ENCODE data around the gene ELF5.

Gene ELF5

GRCh38 chr11:34513682-34514449 is at the start of gene ELF5:
Gene ELF5 (minus strand): TSS chr11:34513794. CDS start chr11:34505749, 8,045 bp downstream.
- TF ChIP-seq, protein P1, sequence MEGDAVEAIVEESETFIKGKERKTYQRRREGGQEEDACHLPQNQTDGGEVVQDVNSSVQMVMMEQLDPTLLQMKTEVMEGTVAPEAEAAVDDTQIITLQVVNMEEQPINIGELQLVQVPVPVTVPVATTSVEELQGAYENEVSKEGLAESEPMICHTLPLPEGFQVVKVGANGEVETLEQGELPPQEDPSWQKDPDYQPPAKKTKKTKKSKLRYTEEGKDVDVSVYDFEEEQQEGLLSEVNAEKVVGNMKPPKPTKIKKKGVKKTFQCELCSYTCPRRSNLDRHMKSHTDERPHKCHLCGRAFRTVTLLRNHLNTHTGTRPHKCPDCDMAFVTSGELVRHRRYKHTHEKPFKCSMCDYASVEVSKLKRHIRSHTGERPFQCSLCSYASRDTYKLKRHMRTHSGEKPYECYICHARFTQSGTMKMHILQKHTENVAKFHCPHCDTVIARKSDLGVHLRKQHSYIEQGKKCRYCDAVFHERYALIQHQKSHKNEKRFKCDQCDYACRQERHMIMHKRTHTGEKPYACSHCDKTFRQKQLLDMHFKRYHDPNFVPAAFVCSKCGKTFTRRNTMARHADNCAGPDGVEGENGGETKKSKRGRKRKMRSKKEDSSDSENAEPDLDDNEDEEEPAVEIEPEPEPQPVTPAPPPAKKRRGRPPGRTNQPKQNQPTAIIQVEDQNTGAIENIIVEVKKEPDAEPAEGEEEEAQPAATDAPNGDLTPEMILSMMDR (conservative IDR thresholded peaks at IDR 0.05): no peak
- peak within 1 kb of the TSS; percentile 73 for H3K27ac ChIP-seq

- no peak overlapping the region for H3K27ac ChIP-seq
- TF ChIP-seq, protein P1 (conservative IDR thresholded peaks at IDR 0.05): no peak
Measured at GRCh38 chr11:34562976-34563375, 49.4 kb upstream of the ELF5 start.

GRCh38 chr11:34560511-34560910 is 46.9 kb upstream of the ELF5 start:
- H3K27ac ChIP-seq: 0 out of 2 replicates have a peak overlapping the region, but pooled peaks have one; percentile 11
- TF ChIP-seq, protein P1 (conservative IDR thresholded peaks at IDR 0.05): no peak

- TF ChIP-seq, protein P1 (conservative IDR thresholded peaks at IDR 0.05): no peak
Measured at GRCh38 chr11:34558673-34559072, 45.1 kb upstream of the ELF5 start.

DNA sequence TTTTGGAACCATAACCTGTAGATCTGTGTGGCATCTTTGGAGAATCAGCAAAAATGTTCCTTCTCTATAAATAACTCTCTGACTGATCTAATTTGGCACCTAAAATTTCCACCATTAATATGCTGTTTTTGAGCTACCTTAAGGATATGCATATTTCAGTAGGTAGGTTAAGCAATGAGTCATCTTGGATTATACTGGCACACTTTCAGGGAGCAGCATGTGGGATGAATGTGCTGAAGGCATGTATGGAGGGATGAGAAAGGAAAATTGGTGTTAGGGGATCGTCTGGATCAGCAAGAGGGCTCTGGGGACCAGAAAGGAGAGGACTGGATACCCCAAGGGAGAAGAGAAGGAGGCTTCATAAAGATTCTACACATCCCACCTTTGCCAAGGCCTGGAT is 44.6 kb upstream of the ELF5 start:
- TF ChIP-seq, protein P1 (conservative IDR thresholded peaks at IDR 0.05): no peak
- H3K27ac ChIP-seq: no peak overlapping the region

More at GRCh38 chr11:34558673-34559072, 45.1 kb upstream of the ELF5 start:
- H3K27ac ChIP-seq: no peak overlapping the region

DNA sequence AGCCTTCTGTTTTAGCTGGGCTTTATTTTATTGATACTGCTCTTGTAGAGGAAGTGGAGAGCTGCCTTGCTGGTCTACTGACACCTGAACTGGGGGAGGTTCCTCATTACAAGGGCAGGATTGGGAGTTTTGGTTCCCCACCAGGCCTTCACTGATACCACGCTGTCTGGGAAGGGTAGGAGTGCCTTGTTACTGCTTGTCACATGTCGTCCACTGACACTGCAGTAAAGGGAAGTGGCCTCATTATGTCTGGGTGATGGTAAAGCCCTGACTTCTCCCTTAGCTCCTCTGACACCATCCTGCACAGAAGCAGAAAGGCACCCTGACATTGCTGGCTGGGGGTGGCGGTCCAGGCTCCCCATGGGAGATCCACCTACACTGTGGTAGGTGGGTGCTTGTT is 38.7 kb upstream of the ELF5 start:
- TF ChIP-seq, protein P1 (conservative IDR thresholded peaks at IDR 0.05): no peak

DNA sequence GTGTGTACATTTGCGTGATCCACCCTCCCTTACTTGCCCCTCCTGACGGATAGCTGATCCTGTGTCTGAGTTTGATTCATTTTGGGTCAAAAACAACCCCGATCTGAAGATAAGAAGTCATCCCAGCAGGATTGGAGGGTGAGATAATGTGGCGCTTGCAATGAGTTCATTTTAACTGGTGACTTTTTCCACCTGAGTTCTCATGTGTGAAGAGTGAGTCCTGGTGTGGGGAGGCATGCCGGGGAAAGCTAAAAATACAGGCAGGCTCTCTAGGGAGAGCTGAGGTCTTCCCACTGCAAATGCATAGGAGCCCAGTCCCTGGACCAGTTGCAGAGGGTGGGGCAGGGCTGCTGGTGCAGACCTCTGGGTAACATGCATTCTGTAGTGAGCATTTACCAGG is 35.7 kb upstream of the ELF5 start:
- TF ChIP-seq, protein P1 (conservative IDR thresholded peaks at IDR 0.05): no peak
- H3K27ac ChIP-seq: no peak overlapping the region

More for the DNA sequence above, 38.7 kb upstream of the ELF5 start:
- H3K27ac ChIP-seq: no peak overlapping the region
